ENCODE data around the gene CSNK2A1. TPM values are rescaled to one million over a fixed set of nuclear protein-coding genes. Genes with fewer than 3 reads are reported as not detected.
A peak's percentile ranks its signal among the peaks of the same experiment; 100 is the strongest.

CSNK2A1 gene
- total RNA-seq, 2 donors from 2014 or later: 107 to 144 TPM

GRCh38 chr20:533526-533925 is 10.1 kb downstream of the CSNK2A1 start:
- intact Hi-C loops (cut with DNase I): no loop called here
- peaks cover 30% of the 10 kb centered on the region for H3K4me1 ChIP-seq
- no peak overlapping the region for H3K4me3 ChIP-seq
- no peaks in the 10 kb centered on the region for H3K36me3 ChIP-seq
- no peak overlapping the region for H3K9ac ChIP-seq (ENCODE audit: low read depth in 2 of 2, low read length in 2 of 2)
- TF ChIP-seq CTCF (IDR thresholded peaks at IDR 0.05): no peak
- H3K27me3 ChIP-seq: no peaks in the 10 kb centered on the region
- H3K27ac ChIP-seq: peak overlapping the region; percentile 18
- DNase-seq: no peak
- no peaks in the 10 kb centered on the region for H3K9me3 ChIP-seq

DNA sequence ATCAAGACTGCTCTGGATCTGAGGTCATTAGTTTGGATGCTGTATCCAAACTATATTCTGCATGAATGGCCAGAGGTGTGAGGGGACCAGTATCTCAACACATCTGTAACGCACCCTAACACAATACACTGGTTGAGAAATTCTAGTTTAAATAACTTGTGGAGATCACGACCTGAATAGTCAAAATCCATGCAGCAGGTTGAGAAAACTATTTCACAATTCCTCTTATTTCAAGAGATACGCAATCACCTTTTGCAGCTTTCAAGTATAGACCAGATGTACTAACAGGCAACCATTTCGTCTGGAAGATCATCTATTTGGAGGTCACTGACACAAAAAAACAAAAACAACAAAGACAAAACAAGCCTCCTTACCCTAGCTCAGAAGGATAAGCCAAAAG is 11.1 kb downstream of the CSNK2A1 start:
- no peak for TF ChIP-seq CTCF (IDR thresholded peaks at IDR 0.05)
- no peaks in the 10 kb centered on the region for H3K36me3 ChIP-seq
- H3K27ac ChIP-seq: no peak overlapping the region
- intact Hi-C loops (cut with DNase I): no loop called here
- H3K4me1 ChIP-seq: peaks cover 30% of the 10 kb centered on the region
- H3K4me3 ChIP-seq: no peak overlapping the region
- DNase-seq: no peak
- H3K9ac ChIP-seq (ENCODE audit: low read depth in 2 of 2, low read length in 2 of 2): no peak overlapping the region
- no peaks in the 10 kb centered on the region for H3K9me3 ChIP-seq
- no peaks in the 10 kb centered on the region for H3K27me3 ChIP-seq

GRCh38 chr20:531608-532007 is 12.0 kb downstream of the CSNK2A1 start:
- Histone ChIP-seq H3K27ac (peak overlapping the region; percentile 2), H3K9me3 (no peaks in the 10 kb centered on the region), H3K36me3 (no peaks in the 10 kb centered on the region), H3K27me3 (no peaks in the 10 kb centered on the region), H3K4me3 (no peak overlapping the region), H3K4me1 (peaks cover 24% of the 10 kb centered on the region), H3K9ac (ENCODE audit: low read depth in 2 of 2, low read length in 2 of 2) (no peak overlapping the region)
- no peak for DNase-seq
- TF ChIP-seq CTCF (IDR thresholded peaks at IDR 0.05): no peak
- intact Hi-C loops (cut with DNase I): no loop called here

- TF ChIP-seq CTCF (IDR thresholded peaks at IDR 0.05): no peak
- Histone ChIP-seq H3K4me3 (no peak overlapping the region), H3K9ac (ENCODE audit: low read depth in 2 of 2, low read length in 2 of 2) (no peak overlapping the region), H3K27me3 (no peaks in the 10 kb centered on the region), H3K4me1 (peaks cover 16% of the 10 kb centered on the region), H3K9me3 (no peaks in the 10 kb centered on the region), H3K36me3 (no peaks in the 10 kb centered on the region), H3K27ac (no peak overlapping the region)
- no peak for DNase-seq
- intact Hi-C loops (cut with DNase I): no loop called here
Observed at GRCh38 chr20:530321-530720, 13.3 kb downstream of the CSNK2A1 start.

DNA sequence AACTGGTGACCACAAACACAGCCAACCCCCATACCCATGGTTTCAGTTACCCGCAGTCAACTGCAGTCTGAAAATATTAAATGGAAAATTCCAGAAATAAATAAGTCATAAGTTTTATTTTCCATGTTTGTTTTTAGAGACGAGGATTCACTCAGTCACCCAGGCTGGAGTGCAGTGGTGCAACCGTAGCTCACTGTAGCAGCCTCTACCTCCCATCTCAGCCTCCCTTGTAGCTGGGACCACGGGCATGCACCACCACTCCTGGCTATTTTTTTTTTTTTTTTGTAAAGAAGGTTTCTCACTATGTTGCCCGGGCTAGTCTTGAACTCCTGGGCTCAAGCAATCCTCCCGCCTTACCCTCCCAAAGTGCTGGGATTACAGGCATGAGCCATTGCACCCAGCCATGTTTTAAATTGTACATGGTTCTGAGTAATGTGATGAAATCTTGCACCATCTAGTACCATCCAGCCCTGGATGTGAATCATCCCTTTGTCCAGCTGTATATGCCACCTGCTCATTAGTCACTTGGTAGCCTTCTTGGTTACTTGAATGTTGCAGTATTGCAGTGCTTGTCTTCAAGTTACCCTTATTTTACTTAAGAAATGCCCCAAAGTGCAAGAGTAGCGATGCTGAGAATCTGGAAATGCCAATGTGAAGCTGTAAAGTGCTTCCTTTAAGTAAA is 14.5 kb downstream of the CSNK2A1 start:
- H3K4me3 ChIP-seq: no peak overlapping the region
- H3K9me3 ChIP-seq: no peaks in the 10 kb centered on the region
- DNase-seq: no peak
- H3K4me1 ChIP-seq: peaks cover 13% of the 10 kb centered on the region
- TF ChIP-seq CTCF (IDR thresholded peaks at IDR 0.05): no peak
- no peak overlapping the region for H3K9ac ChIP-seq (ENCODE audit: low read depth in 2 of 2, low read length in 2 of 2)
- intact Hi-C loops (cut with DNase I): no loop called here
- H3K36me3 ChIP-seq: no peaks in the 10 kb centered on the region
- H3K27ac ChIP-seq: no peak overlapping the region
- H3K27me3 ChIP-seq: no peaks in the 10 kb centered on the region

All from colonic mucosa (tissue), 4 donors.